Kidney epithelial cell (primary cell): ENCODE data around the gene UTP14A. TPM values are rescaled to one million over a fixed set of nuclear protein-coding genes. Genes with fewer than 3 reads are reported as not detected.

Source experiments
- DNase-seq: peaks from one replicate; pipeline ENCODE4 v3.0.0-alpha.2; 2010; ENCODE audit warnings: low read depth
- H3K27me3 ChIP-seq: 2 replicates; pipeline ENCODE4 v1.6.0; 2011; ENCODE audit warnings: low read length; ENCODE audit not compliant: control insufficient read depth, insufficient read depth
- H3K36me3 ChIP-seq: 2 replicates; pipeline ENCODE4 v1.5.1; 2011; ENCODE audit warnings: low read length; ENCODE audit not compliant: control insufficient read depth, insufficient read depth
- H3K4me3 ChIP-seq: 2 replicates; pipeline ENCODE4 v1.5.1; 2011; ENCODE audit warnings: low read depth, mild to moderate bottlenecking, control low read depth, low read length
- total RNA-seq: library from RNA; depleted of rRNA; stranded (reverse); fragments of >200 nt; gene quantifications from 2 replicates; pipeline ENCODE4 v1.2.3, GENCODE V29; 2015
- TF ChIP-seq, protein P1 (sequence below): IDR thresholded peaks from 2 replicates; pipeline ENCODE4 v1.5.1; 2011; ENCODE audit warnings: mild to moderate bottlenecking, moderate library complexity, low read length, control low read depth, inconsistent platforms; ENCODE audit not compliant: insufficient read depth, poor library complexity, severe bottlenecking

The UTP14A gene
- total RNA-seq, 1 donor from 2014 or later, result 17.6 TPM

DNA sequence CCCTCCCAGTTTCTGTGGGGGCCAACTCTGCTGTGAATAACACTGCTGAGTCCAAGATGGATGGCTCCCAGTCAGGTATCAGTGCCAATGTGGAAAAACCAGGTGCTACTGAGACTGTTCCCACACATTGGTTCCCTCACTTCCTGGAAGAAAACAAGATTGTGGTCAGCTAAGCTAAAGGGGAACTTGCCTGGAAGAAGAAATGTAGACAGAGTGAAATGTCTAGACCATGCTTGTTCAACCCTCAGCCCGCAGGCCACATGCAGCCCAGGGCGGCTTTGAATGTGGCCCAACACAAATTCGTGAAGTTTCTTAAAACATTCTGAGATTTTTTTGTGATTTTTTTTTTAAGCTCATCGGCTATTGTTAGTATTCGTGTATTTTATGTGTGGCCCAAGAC is 28.6 kb upstream of the UTP14A start:
- TF ChIP-seq, protein P1, sequence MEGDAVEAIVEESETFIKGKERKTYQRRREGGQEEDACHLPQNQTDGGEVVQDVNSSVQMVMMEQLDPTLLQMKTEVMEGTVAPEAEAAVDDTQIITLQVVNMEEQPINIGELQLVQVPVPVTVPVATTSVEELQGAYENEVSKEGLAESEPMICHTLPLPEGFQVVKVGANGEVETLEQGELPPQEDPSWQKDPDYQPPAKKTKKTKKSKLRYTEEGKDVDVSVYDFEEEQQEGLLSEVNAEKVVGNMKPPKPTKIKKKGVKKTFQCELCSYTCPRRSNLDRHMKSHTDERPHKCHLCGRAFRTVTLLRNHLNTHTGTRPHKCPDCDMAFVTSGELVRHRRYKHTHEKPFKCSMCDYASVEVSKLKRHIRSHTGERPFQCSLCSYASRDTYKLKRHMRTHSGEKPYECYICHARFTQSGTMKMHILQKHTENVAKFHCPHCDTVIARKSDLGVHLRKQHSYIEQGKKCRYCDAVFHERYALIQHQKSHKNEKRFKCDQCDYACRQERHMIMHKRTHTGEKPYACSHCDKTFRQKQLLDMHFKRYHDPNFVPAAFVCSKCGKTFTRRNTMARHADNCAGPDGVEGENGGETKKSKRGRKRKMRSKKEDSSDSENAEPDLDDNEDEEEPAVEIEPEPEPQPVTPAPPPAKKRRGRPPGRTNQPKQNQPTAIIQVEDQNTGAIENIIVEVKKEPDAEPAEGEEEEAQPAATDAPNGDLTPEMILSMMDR, result no peak
- no peaks in the 10 kb centered on the region for H3K27me3 ChIP-seq
- no peak overlapping the region for H3K4me3 ChIP-seq
- H3K36me3 ChIP-seq, result no peaks in the 10 kb centered on the region
- no peak for DNase-seq

DNA sequence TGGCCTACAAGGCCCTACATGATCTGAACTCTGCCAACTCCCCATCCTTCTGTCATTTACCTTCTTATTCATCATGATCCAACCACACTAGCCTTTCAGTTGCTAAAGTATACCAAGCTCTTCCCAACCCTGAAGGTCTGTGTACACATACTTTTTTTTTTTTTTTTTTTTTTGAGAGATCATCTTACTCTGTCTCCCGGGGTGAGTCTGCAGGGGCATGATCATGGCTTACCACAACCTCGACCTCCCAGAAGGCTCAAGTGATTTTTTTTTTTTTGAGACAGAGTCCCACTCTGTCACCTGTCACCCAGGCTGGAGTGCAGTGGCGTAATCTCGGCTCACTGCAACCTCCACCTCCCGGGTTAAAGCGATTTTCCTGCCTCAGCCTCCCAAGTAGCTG is 5.9 kb upstream of the UTP14A start:
- Histone ChIP-seq H3K4me3 (no peak overlapping the region), H3K36me3 (no peaks in the 10 kb centered on the region), H3K27me3 (no peaks in the 10 kb centered on the region)
- DNase-seq, result no peak
- TF ChIP-seq, protein P1, result no peak

DNA sequence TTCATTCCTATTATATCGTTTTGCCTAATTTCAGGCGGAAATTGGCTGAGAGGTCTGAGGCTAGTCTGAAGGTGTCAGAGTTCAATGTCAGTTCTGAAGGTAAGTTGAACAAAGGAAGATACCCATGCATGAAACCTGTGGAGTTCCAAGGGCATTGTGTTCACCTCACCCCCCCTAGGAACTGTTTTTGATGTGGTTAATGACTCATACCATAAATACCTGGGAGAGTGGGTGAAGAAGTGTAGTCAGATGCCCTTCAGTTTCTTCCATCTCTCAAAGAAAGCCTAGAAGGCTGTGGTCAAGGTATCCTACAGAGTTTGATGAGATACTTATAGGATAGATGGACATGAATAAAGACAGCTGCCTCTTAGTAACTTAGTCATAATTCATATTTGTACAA is 2.7 kb downstream of the UTP14A start:
- no peaks in the 10 kb centered on the region for H3K27me3 ChIP-seq
- no peaks in the 10 kb centered on the region for H3K36me3 ChIP-seq
- TF ChIP-seq, protein P1, result no peak
- DNase-seq, result no peak
- no peak overlapping the region for H3K4me3 ChIP-seq

DNA sequence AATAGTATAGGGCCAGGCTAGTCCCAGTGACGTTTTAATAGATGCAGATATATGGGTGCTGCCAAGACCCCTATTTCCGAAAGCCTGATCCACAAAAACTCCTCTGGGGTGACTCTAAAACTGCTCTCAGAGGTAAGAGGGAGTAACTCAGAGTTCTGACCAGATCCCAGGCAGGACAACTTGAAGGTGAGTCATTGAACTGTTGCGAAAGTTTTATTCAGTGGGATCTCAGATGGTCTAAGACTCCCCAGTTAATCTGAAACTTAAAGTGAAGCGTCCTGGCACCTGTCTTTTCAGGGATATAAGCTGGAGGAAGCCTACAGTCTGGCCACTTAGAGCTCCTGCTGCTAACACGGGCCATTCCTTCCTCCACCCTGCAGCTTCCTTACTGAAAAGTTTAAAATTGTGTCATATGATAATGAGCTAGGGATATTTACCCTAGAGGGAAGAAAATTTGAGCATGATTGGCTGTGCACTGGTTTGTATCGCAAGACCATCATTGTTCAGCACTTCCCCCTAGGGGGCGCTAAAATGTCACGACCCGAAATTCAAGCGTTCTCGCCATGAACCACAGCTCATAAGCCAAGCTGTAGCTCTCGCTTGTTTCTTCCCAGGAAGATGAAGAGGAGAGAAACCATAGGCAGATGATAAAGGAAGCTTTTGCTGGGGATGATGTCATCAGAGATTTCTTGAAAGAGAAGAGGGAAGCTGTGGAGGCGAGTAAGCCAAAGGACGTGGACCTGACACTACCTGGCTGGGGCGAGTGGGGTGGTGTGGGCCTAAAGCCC is 19.5 kb downstream of the UTP14A start:
- H3K4me3 ChIP-seq, result no peak overlapping the region
- no peaks in the 10 kb centered on the region for H3K27me3 ChIP-seq
- H3K36me3 ChIP-seq, result no peaks in the 10 kb centered on the region
- DNase-seq, result peak; percentile 23
- TF ChIP-seq, protein P1, result peak; percentile 55

DNA sequence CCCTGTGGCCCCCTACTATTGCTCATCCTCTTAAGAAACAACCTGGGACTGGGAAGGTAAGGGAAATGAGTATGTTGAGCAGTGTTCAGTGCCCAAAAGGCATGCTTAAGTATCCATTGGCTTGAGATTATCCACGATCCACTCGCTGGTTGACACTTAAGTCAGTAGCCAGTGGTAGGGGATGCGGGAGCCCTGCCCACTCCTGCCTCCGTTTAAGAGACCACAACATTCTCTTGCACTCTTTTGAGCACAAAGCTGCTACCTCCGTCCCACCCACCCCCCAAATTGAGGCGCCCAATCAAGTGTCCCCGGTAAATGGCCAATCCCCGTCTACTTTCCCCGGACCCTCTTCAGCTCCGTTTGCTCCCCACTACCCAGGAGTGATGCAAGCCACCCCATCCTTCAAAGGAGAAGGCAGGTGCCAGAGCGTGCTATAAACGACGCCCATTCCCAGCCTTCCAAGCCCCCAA is 25.0 kb downstream of the UTP14A start:
- DNase-seq, result no peak
- Histone ChIP-seq H3K36me3 (no peaks in the 10 kb centered on the region), H3K27me3 (peaks cover 11% of the 10 kb centered on the region), H3K4me3 (peak overlapping the region; percentile 59)
- TF ChIP-seq, protein P1, result no peak
